GM23248 (cell line): Measurements from ENCODE around the gene CFAP57. TPM values are rescaled to one million over a fixed set of nuclear protein-coding genes. Genes with fewer than 3 reads are reported as not detected.

Experiments used
- DNase-seq: peaks from one replicate; pipeline ENCODE4 v3.0.0-alpha.2; 2015
- H2AFZ ChIP-seq: fragments of 200-600 bp; sonication (generic); 2 replicates; pipeline ENCODE4 v1.6.1; 2016; ENCODE audit warnings: antibody characterized with exemption
- H3F3A ChIP-seq: fragments of 200-600 bp; sonication (generic); 2 replicates; pipeline ENCODE4 v1.6.1; 2016; ENCODE audit warnings: mild to moderate bottlenecking, antibody characterized with exemption, mixed run types; ENCODE audit not compliant: insufficient read depth
- H3K27ac ChIP-seq: fragments of 200-600 bp; sonication (generic); 2 replicates; pipeline ENCODE4 v1.5.1; 2016; ENCODE audit warnings: mild to moderate bottlenecking
- H3K27me3 ChIP-seq: fragments of 200-600 bp; sonication (generic); replicated peaks from 2 replicates; pipeline ENCODE4 v1.6.1; 2016; ENCODE audit warnings: mild to moderate bottlenecking; ENCODE audit not compliant: insufficient read depth
- H3K36me3 ChIP-seq: fragments of 200-600 bp; sonication (generic); 2 replicates; pipeline ENCODE4 v1.6.1; 2016; ENCODE audit warnings: low read depth, mild to moderate bottlenecking
- H3K4me1 ChIP-seq: fragments of 200-600 bp; sonication (generic); 2 replicates; pipeline ENCODE4 v1.6.1; 2016; ENCODE audit warnings: mild to moderate bottlenecking; ENCODE audit not compliant: insufficient read depth
- H3K4me2 ChIP-seq: fragments of 200-600 bp; sonication (generic); one replicate; pipeline ENCODE4 v1.6.1; 2016; ENCODE audit warnings: mild to moderate bottlenecking; ENCODE audit not compliant: unreplicated experiment
- H3K4me3 ChIP-seq: fragments of 200-600 bp; sonication (generic); 2 replicates; pipeline ENCODE4 v1.5.1; 2016; ENCODE audit warnings: mild to moderate bottlenecking
- H3K79me2 ChIP-seq: fragments of 200-600 bp; sonication (generic); 2 replicates; pipeline ENCODE4 v1.6.1; 2016; ENCODE audit warnings: mild to moderate bottlenecking; ENCODE audit not compliant: insufficient read depth
- H3K9ac ChIP-seq: fragments of 200-600 bp; sonication (generic); 2 replicates; pipeline ENCODE4 v1.6.1; 2016; ENCODE audit warnings: mild to moderate bottlenecking
- H3K9me2 ChIP-seq: fragments of 200-600 bp; sonication (generic); 2 replicates; pipeline ENCODE4 v1.6.1; 2016; ENCODE audit warnings: mixed run types, mild to moderate bottlenecking, moderate library complexity; ENCODE audit not compliant: insufficient read depth
- H3K9me3 ChIP-seq: fragments of 200-600 bp; sonication (generic); one replicate; pipeline ENCODE4 v1.6.1; 2017; ENCODE audit warnings: low read depth
- H4K20me1 ChIP-seq: fragments of 200-600 bp; sonication (generic); 2 replicates; pipeline ENCODE4 v1.6.0; 2016; ENCODE audit not compliant: insufficient read depth
- EZH2 ChIP-seq: fragments of 200-600 bp; sonication (generic); IDR thresholded peaks from 2 replicates; pipeline ENCODE4 v1.6.1; 2018; ENCODE audit warnings: antibody characterized with exemption, mild to moderate bottlenecking; ENCODE audit not compliant: insufficient read depth, poor library complexity, severe bottlenecking
- EZH2phosphoT487 ChIP-seq: fragments of 200-600 bp; sonication (generic); IDR thresholded peaks from 2 replicates; pipeline ENCODE4 v1.6.1; 2018; ENCODE audit warnings: antibody characterized with exemption, moderate library complexity, mild to moderate bottlenecking, low read depth; ENCODE audit not compliant: insufficient read depth
- WGBS, 2 experiments: methylation state at CpG; one replicate each; pipeline ENCODE4 v1.1.6; 2015 to 2017; ENCODE audit warnings: low lambda C conversion rate in 2 of 2, low coverage in 1 of 2; ENCODE audit errors: missing lambda C conversion rate in 2 of 2; 5-methylcytosine and 5-hydroxymethylcytosine counted together
- in situ Hi-C: fragments of 300-500 bp; cut with MboI; formaldehyde crosslinking; loops from 2 replicates; pipeline ENCODE4 v1.15.0; 2020
- polyA plus RNA-seq: library from polyadenylated mRNA; unstranded; fragments of >200 nt; fragmentation: Nextera tagmentation; extraction: Ambion mirVana; gene quantifications from 2 replicates; pipeline ENCODE4 v1.2.1, GENCODE V29; 2016
- total RNA-seq: library from RNA; depleted of rRNA; stranded (reverse); fragments of >200 nt; shearing (Covaris generic); gene quantifications from 2 replicates; pipeline ENCODE4 v1.2.3, GENCODE V29; 2014

The CFAP57 gene
- total and polyA plus RNA-seq, 2 experiments from 2014 or later: 0.32 to 0.35 TPM

GRCh38 chr1:43156026-43156425 lies 16.1 kb upstream of the CFAP57 start:
- Histone ChIP-seq H3K79me2 (no peaks in the 10 kb centered on the region), H4K20me1 (no peaks in the 10 kb centered on the region), H3K9ac (no peak overlapping the region), H3K9me3 (no peaks in the 10 kb centered on the region), H3K4me3 (no peak overlapping the region), H3K27me3 (no peaks in the 10 kb centered on the region), H3K27ac (no peak overlapping the region), H3K36me3 (no peaks in the 10 kb centered on the region), H3K4me2 (no peak overlapping the region), H3K9me2 (no peaks in the 10 kb centered on the region), H2AFZ (no peak overlapping the region), H3F3A (no peaks in the 10 kb centered on the region), H3K4me1 (no peaks in the 10 kb centered on the region)
- WGBS, 2 experiments: 82 to 84% methylated on average over 7 of the region's 7 CpGs
- TF ChIP-seq EZH2phosphoT487: no peak
- TF ChIP-seq EZH2: no peak
- DNase-seq: no peak
- in situ Hi-C loops: no loop called here

- Histone ChIP-seq H3K4me3 (no peak overlapping the region), H3K36me3 (peaks cover 69% of the 10 kb centered on the region), H3K9me3 (no peaks in the 10 kb centered on the region), H3K4me2 (no peak overlapping the region), H3K9ac (no peak overlapping the region), H3F3A (peaks cover 9% of the 10 kb centered on the region; the same call in 1 of the 2 replicates), H3K79me2 (peaks cover 30% of the 10 kb centered on the region), H3K4me1 (no peaks in the 10 kb centered on the region), H3K27me3 (no peaks in the 10 kb centered on the region), H3K9me2 (no peaks in the 10 kb centered on the region), H4K20me1 (no peaks in the 10 kb centered on the region), H2AFZ (no peak overlapping the region), H3K27ac (no peak overlapping the region)
- DNase-seq: no peak
- in situ Hi-C loops: no loop called here
- no peak for TF ChIP-seq EZH2
- TF ChIP-seq EZH2phosphoT487: no peak
- 87% methylated on average over 3 of the region's 3 CpGs for WGBS, 2 experiments
These were observed 7.0 kb upstream of the CFAP57 start for GRCh38 chr1:43165162-43165561.

GRCh38 chr1:43165765-43166164 lies 6.4 kb upstream of the CFAP57 start:
- Histone ChIP-seq H3K36me3 (peaks cover 72% of the 10 kb centered on the region), H4K20me1 (no peaks in the 10 kb centered on the region), H3K4me3 (no peak overlapping the region), H3K9ac (no peak overlapping the region), H2AFZ (no peak overlapping the region), H3K27me3 (no peaks in the 10 kb centered on the region), H3K27ac (no peak overlapping the region), H3F3A (peaks cover 9% of the 10 kb centered on the region; the same call in 1 of the 2 replicates), H3K79me2 (peaks cover 36% of the 10 kb centered on the region), H3K9me3 (no peaks in the 10 kb centered on the region), H3K4me1 (0 out of 2 replicates have a peak, but pooled peaks cover 6% of the 10 kb centered on the region), H3K9me2 (no peaks in the 10 kb centered on the region), H3K4me2 (no peak overlapping the region)
- TF ChIP-seq EZH2phosphoT487 (no peak), EZH2 (no peak)
- no peak for DNase-seq
- 87 to 88% methylated on average over 5 of the region's 5 CpGs for WGBS, 2 experiments
- in situ Hi-C loops: no loop called here

DNA sequence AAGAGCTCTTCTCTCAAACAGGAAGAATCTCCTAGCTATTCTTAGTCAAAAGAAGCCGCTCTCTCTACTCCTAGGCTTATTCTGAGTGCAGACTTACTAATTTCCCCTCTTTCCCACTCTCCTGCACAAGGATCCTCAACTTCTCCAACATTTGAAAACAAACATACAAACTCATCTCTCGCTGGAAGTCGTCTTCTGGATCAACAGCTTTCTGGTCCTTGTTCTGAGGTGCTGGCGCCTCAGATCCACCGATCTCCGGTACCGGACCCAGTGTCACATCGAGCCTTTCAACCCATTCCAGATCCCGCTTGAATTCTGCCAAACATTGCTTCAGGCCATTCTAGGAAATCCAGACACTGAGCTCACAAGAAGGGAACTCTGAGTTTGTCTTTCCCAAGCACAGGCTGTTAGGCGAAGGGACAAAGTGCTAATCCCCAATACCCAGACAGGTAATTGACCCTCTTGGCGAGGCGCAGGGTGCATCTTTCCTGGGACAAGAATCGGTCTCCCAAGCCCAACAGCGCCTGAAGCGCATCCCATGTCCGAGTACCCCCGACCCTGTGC lies 736 bp upstream of the CFAP57 start:
- Histone ChIP-seq H3F3A (no peaks in the 10 kb centered on the region), H3K27me3 (no peaks in the 10 kb centered on the region), H3K9ac (peak overlapping the region; percentile 93), H4K20me1 (no peaks in the 10 kb centered on the region), H3K36me3 (peaks cover 32% of the 10 kb centered on the region), H3K79me2 (peaks cover 51% of the 10 kb centered on the region), H2AFZ (peak overlapping the region; percentile 94), H3K27ac (peak overlapping the region; percentile 59), H3K4me2 (peak overlapping the region; percentile 100), H3K4me3 (peak overlapping the region; percentile 95), H3K4me1 (0 out of 2 replicates have a peak, but pooled peaks cover 11% of the 10 kb centered on the region), H3K9me3 (no peaks in the 10 kb centered on the region), H3K9me2 (no peaks in the 10 kb centered on the region)
- TF ChIP-seq EZH2: no peak
- no peak for TF ChIP-seq EZH2phosphoT487
- peak; percentile 44 for DNase-seq
- in situ Hi-C loops: no loop called here
- WGBS, 2 experiments: 2 to 6% methylated on average over 17 of the region's 17 CpGs

GRCh38 chr1:43172527-43172972 lies 420 bp downstream of the CFAP57 start:
- H3K4me2 ChIP-seq: peak overlapping the region; percentile 100
- no peaks in the 10 kb centered on the region for H3F3A ChIP-seq
- peak overlapping the region; percentile 94 for H2AFZ ChIP-seq
- peak overlapping the region; percentile 93 for H3K9ac ChIP-seq
- TF ChIP-seq EZH2 (no peak), EZH2phosphoT487 (no peak)
- in situ Hi-C loops: no loop called here
- peaks cover 45% of the 10 kb centered on the region for H3K79me2 ChIP-seq
- H3K9me2 ChIP-seq: no peaks in the 10 kb centered on the region
- H3K9me3 ChIP-seq: no peaks in the 10 kb centered on the region
- WGBS, 2 experiments: 1 to 2% methylated on average over 6 to 20 of the region's 20 CpGs
- H3K4me1 ChIP-seq: 0 out of 2 replicates have a peak, but pooled peaks cover 11% of the 10 kb centered on the region
- no peaks in the 10 kb centered on the region for H4K20me1 ChIP-seq
- H3K36me3 ChIP-seq: peaks cover 21% of the 10 kb centered on the region
- H3K27me3 ChIP-seq: no peaks in the 10 kb centered on the region
- peak overlapping the region; percentile 59 for H3K27ac ChIP-seq
- DNase-seq: peak; percentile 91
- H3K4me3 ChIP-seq: peak overlapping the region; percentile 95
